Islet precursor cell (in vitro differentiated cells): Measurements from ENCODE around the gene CDCA4.
"Not testable (repeated sequence)": the region's sequence is repeated elsewhere in the genome, so short reads cannot be mapped to it uniquely, and the experiment has no call there.

ENCODE experiments used
- DNase-seq: peaks from one replicate; pipeline ENCODE4 v3.0.0-alpha.2; 2018

Gene CDCA4

DNA sequence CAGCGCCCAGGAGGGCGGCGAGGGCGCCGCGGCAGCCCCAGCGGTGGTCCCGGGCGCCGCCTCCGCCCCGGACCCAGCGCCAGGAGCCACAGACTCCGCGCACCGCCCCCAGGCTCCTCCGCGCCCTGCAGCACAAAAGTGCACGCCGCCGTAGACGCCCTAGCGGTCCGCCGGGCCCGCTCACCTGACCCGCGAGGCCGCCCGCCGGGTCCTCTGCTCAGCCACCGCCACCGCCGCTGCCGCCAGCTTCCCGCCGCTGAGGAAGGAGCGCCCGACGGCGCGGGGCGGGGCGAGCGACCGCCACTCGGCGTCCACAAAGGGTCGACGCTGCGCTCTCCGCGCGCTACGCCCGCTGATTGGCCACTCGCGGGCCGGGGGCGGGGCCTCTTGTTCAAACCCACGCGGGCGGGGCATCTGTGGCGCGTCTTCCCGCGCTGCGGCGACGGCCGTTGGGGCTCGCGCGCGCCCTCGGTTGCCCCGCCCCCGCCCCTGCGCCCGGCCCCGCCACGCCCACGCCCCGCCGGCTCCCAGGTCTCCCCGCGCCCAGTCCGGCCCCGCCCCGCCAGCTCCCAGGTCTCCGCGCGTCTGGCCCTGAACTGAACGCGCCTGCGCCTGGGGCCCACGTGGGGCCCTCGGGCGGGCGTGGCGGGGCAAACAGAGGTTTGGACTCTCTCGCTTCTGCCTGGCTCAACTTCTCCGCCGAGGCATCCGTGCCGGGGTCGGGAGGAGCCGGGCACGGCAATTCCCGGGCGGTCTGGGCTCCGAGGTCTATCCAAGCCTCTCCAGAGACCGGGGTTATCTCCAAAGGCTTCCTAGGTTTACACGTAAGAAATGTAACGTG lies at the start of gene CDCA4:
Gene CDCA4 (minus strand): TSS at position 269 of the 841 bp plus-strand sequence. CDS start 9,154 bp downstream, outside the sequence.
- peak; percentile 98 for DNase-seq

DNA sequence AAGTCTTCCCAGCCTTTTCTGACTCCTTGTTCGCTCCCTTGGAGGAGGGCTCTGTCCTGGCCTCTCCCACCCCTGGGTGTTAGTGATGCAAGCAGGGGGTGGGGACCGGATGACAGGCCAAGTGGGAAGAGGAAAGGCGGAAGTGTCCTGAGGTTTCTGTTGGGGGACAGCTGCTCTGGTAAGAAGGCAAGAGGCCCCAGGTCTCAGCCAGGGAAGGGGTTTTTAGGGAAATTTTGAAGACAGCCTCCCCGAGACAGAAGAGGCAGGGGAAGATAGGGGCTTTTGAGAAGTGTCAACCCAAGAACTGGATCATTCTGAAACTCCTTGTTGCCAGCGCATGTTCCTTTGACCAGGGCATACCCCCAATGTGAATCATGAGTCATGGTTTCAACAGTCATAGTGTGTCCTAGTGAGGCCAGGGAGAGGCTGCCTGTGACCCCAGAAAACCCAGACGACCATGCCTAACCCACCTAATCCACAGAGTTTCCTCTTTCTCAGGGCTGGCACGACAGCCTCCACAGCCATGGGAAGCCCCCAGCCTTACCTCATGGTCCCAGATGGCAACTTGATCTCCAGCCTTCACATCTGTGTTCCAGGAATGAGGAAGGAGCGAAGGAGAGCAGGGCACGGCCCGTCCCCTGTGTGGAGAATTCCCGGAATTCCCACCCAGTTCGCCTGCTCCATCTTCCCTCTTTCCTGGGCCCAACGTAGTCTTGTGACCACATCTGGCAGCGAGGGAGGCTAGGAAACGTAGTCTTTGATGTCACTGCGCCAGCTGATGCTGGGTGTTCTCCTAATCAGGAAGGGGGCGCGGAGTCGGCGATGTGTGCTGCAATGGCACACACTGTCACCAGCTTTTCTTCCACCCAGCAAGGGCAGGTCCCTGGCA lies 49.2 kb upstream of the CDCA4 start:
- DNase-seq: peak; percentile 58

DNA sequence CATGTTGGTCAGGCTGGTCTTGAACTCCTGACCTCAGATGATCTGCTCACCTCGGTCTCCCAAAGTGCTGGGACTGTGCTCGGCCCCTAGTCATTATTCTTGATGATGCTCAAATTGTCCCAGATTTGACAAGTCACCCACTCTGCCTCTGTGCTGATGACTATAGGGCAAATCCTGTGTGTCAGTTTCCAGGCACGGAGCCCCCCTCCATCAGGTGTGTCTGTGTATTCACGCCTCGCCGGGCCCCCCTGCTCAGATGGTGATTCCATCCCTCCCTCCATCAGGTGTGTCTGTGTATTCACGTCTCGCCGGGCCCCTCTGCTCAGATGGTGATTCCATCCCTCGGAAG lies 48.6 kb upstream of the CDCA4 start:
- no peak for DNase-seq

DNA sequence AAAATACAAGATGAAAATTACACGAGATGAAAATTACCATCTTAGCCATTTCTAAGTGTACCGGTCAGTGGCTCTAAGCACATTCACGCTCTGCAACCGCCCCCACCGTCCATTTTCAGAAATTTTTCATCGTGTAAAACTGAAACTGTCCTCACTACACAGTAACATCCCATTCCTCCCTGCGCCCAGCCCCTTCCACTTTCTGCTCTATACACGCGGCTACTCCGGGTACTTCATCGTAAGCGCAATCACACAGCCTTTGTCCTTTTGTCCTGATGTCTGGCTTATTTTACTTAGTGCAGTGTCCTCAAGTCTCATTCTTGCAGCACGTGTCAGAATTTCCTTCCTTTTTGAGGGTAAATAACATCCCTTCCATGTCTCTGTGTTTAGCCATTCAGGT lies 47.9 kb upstream of the CDCA4 start:
- DNase-seq: peak; percentile 43

DNA sequence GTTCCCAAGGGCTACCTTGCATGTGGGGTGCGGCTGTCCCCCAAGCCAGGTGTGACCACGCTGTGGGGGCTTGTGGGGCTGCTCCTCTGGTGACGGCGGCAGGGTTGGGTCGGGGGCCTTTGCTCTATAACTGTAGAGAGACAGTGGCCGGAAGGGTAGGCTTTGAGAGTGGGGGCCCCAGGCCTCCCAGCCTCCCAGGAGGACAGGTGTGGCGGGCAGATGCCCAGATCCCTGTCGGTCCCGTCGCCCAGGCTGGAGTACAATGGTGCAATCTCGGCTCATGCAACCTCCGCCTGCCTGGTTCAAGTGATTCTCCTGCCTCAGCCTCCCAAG lies 47.1 kb upstream of the CDCA4 start:
- no peak for DNase-seq

DNA sequence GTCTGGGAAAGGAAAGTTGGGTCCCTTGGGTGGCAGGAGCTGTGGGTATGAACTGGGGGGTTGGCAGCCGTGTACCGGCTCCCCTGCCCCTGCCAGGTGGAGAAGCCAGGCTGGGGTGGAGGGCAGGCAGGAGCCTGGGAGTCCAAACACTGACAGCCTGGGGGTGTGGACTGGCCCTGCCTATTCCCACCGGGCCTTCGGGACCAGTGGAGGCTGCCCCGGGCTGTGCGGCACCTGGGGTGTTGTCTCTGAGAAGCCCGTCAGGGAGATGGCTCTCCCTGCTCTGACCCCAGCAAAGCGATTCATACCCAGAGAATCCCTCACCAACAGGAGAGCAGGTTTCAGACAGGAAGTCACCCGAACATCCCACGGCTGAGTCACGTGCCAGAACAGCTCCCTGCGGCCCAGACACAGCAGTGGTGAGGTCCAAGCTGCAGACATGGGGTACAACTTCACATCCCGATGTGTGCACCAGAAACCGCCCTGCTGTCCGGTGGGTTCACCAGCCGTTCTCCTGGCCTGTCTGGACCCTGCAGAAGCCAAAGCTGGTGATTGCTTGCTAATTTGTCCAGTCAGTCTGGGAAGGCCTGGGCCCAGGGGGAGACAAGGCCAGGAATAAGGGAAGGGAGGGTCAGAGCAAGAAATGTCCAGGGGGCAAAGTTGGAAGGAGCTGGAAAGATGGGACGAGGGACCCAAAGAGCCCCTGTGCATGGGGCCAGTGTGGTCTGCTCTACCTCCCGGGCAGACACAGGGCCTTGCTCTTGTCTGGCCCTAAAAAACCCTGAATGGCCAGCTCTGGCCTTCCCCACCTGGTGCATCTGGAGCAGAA lies 46.5 kb upstream of the CDCA4 start:
- peak; percentile 80 for DNase-seq

DNA sequence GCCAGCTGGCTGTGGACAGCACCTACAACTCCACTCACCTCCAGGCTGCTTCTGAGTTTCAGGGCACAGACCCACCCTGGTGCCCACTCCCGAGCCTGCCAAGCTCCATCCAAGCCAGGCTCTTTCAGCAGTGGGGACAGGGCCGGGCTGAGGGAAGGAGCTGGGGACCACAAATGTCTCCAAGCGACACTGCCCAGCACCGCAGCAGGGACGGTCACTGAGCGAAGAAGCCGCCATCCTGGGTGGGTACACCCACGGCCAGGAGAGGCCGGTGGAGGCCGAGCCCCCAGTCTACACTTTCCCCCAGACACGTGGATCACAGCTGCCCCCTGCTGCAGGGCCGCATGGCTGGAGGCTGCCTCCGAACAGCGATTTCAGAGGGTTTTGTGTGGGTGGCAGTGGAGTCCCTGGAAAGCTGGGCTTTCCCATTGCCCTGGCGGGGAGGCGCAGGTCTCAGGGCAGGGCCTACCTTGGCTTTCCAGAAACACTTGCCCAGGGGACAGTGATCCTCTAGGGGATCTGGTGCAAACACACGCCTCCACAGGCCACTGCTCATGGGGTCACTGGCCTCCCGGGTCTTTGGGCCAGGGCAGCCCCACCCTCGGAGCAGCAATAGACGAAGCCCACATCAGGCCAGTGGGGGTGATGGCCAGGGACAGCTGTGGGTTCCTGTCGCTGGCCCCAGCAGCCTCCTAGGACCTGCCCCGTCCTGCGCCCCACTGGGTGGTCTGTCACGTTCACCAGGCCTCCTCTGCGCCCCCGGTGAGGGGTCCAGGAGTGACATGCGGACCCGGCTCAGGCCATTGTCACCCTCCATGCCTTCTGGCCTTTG lies 45.6 kb upstream of the CDCA4 start:
- peak; percentile 50 for DNase-seq

DNA sequence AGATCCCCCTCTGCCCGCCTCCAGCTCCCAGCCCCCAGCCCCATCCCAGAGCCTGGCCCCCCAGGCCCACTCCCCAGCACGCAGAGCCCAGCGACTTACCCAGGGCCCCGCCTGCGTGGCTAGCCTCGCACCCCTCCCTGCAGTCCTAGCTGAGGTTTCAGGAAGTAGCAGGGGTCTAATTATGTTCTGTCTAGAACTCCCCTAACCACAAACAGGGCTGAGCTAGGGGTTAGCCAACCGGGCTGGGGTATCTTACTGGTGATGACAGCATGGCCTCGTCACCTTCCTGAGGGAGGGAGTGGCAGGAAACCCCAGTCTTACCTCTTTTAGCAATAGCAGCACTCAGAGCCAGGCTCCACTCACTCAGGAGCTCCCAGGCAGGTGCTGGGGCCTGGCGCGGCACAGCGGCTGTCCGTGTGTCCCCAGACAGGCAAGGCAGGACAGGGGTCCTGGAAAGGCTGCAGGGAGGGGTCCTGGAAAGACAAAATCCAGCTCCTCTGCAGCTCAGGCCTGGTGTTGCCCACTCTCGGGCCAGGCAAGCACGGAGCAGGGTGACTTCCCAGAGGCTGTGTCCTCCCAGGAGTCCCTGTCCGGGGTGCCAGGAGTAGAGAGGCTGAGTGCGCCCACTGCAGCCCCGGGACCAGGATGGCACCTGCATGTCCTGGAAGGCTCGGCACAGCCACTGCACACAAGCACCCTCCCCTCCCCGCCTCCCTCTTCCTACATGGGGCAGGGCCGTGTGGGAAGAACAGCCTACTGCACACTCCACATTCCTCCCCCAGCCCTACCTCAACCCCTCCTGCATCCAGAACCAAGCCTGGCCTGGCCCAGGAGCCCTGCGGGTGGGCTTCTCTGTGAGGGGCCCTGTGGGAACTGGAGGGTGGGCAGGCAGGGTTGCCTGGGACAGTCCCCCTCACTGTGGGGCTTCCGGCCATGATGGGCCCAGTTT lies 44.7 kb upstream of the CDCA4 start, which contains the start of gene GPR132:
Gene GPR132 (minus strand): TSS at position 151 of the 949 bp plus-strand sequence. CDS start 10,010 bp downstream, outside the sequence.
- peak; percentile 86 for DNase-seq

DNA sequence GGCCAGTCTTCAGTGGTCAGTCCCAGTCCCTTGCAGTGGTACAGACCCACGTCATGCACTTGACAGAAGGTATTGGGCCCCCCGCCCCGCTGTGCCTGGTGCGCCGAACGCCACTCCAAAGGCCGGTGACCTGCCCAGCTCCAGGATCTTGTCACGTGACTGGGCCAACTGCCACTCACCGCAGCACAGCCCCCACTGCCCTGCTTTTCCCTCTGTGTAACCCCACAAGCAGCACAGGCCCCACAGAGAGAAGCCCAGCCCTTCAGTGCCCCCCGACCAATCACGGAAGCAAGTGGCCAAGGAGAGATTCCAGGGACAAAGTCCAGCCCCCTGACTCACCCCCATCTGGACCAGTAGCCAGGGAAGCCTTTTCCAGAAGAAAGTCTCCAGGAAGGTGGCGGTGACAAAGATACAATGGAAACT lies 43.8 kb upstream of the CDCA4 start:
- DNase-seq: peak; percentile 86

DNA sequence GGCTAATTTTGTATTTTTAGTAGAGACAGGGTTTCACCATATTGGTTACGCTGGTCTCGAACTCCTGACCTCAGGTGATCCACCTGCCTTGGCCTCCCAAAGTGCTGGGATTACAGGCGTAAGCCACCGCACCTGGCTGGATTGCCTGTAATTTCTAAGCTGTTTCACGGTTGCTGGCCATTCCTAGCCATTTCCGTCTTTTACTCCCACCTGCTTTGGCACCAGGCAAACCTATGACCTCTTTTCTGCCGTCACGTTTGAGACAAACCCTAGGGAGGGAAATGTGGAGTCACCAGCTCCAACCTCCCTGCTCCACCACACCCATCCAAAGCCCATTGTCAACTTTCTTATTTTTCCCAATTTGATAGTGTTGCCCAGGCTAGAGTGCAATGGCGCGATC lies 43.1 kb upstream of the CDCA4 start:
- DNase-seq: no peak

DNA sequence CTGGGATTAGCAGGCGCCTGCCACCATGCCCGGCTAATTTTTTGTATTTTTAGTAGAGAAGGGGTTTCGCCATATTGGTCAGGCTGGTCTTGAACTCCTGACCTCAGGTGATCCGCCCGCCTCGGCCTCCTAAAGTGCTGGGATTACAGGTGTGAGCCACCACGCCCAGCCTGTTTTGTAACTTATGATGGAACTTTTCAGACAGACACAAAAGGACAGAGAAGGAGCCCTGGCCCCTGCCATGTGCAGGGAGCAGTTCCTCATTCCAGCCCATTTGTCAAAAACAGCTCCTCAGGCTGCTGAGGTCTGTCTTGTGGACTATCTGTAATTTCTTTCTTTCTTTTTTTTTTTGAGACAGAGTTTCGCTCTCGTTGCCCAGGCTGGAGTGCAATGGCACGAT lies 42.6 kb upstream of the CDCA4 start:
- DNase-seq: not testable (repeated sequence)

DNA sequence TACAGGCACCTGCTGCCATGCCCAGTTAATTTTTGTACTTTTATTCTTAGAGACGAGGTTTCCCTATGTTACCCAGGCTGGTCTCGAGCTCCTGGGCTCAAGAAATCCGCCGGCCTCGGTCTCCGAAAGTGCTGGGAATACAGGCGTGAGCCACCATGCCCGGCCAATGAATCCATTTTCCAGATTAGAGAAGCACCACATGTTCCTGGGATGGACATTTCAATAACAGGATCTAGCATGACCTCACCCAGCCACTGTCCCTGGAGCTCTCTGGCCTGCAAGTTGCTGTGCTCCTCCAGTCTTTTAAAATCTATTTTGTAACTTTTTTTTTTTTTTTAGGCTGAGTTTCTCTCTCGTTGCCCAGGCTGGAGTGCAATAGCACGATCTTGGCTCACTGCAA lies 42.2 kb upstream of the CDCA4 start:
- DNase-seq: no peak

DNA sequence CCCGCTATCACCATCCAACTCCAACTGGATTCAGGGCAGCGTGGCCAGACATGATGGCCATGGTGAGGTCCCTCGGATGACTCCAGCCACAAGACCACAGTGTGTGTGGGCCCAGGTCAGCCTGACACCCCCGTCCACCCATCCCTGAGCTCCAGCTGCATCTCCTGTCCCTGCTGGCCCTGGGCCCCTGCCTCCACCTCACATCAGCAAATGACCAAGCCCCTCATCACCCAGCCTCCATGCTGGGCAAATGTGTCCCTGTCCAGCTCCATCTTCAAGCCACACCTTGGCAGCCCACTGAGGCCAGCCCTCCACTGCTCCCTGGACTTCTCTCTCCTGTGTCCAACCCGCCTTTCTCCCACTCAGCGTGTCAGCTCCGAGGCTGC lies 41.2 kb upstream of the CDCA4 start:
- peak; percentile 45 for DNase-seq

DNA sequence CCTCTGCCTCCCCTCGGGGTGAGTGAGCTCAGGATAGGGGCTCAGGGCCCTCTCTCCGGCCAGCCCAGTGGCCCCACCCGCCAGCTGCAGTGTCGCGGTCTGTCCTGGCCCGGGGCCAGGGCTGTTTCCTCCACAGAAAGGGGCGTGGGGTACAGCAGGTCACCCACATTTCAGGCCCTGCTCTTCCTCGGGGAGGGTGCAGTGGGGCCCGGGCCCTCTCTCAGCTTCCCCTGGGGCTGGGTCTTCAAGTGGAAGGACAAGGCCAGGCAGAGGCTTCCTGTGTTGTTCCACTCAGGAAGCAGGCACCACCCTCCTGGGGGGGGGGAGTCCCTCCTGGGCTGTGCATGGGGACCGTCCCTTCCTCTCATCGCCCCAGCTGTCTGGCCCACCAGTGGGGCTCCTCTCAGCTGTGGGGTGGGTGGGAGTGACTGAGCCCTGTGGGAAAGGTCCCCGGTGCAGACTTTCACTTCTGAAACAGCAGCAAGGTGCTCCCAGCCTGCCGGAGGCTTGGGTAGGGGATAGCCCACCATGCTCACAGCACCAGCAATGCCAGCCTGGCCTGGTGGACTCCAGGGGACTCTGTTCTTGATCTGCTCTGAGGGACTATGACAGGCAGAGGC lies 40.7 kb upstream of the CDCA4 start:
- no peak for DNase-seq

DNA sequence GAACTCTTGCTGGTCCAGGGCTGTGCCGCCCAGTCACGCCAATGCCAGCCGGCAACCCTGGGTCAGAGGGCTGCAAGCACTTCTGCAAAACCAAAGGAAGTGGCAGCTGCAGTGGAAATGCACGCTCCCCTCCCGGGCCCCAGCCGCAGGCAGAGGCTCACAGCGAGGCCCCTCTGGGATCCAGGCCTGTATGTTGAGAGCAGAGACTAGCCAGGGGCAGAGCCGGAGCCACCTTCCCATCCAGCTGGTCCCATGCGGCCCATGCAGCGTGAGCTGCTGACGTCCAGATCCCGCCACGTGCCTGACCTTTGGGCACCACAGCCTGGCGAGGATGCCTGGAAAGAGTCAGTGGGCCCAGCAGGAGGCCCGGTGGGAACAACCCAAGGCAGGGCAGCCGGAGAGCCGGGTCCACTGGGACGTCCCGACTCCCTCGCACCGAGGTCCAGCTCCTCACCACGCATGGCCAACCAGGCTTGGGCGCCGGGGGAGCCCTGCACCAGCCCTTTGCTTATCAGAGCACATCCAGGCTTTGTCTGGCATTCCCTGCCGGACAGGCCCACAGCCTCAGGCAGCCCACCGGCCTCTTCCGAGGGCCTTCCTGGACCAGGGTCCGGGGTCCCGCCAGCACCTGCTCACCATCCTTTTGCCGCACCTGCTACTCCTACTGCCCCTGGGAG lies 40.0 kb upstream of the CDCA4 start:
- DNase-seq: peak; percentile 51

DNA sequence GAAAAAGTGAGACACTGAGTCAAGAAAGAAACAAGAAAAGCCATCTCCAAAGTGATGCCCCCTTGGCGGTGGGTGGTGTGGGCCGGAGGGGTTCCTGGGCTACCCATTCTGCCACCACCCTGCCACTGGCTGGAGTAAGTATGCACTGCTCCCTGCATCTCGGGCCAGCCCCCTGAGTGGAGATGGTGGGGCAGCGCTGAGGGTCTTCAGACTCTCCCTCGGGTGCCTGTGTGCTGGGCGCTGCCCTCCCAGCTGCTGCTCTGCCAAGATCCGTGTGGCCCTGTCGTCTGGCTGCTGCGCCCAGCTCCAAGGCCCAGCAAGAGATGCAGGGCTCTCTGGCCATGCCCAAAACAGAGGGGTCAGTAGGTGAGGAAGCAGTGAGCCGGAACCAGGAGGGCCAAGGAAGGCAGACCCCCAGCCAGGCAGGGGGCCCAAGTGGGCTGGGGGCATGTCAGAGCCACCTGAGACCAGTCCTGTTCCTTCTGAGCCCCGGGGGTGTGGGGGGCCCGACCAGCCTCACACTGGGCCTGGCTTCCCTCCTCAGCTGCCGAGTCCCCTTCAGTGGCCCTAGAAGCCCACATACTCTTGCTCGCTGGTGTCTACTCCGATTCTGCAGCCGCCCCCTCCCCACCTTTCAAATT lies 39.2 kb upstream of the CDCA4 start:
- DNase-seq: no peak

DNA sequence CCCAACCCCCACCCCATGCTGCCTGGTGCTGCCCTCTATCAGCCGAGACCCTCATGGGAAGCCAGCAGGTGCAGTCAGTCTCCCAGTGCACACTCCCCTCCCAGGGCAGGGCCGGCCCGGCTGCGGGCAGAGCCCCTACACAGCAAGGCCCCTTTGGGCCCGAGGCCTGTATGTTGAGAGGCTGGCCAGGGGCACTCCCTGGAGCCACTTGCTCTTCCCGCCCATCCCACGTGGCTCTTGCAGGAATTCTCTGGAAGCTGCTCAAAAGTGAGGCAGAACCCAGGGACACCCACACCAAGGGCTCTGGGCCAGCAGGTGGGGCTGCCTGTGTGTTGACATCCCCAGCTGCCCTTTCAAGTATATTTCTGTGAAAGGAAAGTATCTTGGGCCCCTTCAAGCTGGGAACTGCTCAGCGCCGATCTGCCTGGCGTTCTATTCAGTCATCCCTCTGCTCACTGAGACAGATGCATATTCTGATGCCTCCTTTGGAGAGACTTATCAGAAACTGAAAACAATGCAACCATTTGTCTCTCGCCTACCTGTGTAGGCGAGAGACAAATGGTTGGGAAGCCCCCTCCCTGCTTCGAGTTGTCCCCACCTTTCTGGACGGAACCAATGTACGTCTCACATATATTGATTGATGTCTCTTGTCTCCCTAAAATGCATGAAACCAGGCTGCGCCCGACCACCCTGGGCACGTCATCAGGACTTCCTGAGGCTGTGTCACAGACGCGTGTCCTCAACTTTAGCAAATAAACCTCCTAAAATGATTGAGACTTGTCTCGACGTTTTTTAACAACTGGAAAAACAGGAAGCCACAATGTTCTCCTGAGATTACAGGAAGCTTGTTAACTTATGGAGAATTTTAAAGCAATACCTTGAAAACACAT lies 38.4 kb upstream of the CDCA4 start:
- DNase-seq: peak; percentile 61

DNA sequence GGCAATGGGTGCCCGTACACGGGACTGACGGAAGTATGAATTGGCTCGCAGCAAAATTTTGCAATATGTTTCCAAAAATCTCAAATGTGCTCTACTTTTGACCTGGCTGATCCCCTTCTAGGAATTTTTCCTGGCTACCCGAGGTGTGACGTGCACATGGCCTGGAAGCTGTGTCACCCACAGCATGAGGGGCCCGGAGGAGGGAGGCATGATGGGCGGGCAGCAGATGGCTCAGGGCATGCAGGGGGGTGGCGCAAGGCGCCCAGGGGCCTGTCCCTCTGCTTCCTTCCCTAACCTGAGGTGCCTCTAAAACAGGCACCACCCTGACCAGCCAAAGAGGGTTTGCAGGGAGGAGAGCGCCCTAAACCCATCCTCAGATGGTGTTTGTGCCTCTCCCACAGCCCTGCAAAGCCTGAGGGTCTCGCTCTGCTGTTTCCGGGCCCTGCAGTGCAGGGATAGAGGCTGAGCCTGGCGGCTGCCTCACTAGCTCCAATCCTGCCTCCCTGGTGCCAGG lies 37.7 kb upstream of the CDCA4 start:
- no peak for DNase-seq
